HG03457 (cell line): Measurements from ENCODE around the gene PIP4K2C.

Source experiments
- ATAC-seq: cut with Tn5 transposase; IDR thresholded peaks from one replicate; pipeline ENCODE4 v1.9.1; 2021; ENCODE audit warnings: moderate number of reproducible peaks; ENCODE audit not compliant: unreplicated experiment

The PIP4K2C gene

DNA sequence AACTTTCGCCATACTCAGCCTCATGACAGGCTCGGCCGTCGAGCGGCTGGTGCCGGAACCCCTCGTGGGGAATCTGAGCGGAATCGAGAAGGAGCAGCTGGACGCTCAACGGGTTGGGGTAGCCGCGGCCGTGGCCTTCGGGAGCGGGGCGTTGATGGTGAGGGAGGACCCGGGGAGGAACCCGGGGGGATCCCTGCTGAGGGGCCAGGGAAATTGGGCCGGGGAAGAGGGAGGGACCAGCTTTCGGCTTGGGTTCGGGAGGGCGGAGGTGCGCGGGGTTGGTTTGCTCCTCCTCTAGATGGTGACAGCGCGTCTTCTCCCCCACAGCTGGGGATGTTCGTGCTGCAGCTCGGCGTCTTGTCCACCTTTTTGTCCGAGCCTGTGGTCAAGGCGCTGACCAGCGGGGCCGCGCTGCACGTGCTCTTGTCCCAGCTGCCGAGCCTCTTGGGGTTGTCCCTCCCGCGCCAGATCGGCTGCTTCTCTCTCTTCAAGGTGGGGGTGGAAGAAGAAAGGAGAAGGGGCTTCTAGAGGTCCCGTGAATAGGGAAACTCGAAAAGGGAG, 30.0 kb downstream of the PIP4K2C start:
- ATAC-seq = no peak

DNA sequence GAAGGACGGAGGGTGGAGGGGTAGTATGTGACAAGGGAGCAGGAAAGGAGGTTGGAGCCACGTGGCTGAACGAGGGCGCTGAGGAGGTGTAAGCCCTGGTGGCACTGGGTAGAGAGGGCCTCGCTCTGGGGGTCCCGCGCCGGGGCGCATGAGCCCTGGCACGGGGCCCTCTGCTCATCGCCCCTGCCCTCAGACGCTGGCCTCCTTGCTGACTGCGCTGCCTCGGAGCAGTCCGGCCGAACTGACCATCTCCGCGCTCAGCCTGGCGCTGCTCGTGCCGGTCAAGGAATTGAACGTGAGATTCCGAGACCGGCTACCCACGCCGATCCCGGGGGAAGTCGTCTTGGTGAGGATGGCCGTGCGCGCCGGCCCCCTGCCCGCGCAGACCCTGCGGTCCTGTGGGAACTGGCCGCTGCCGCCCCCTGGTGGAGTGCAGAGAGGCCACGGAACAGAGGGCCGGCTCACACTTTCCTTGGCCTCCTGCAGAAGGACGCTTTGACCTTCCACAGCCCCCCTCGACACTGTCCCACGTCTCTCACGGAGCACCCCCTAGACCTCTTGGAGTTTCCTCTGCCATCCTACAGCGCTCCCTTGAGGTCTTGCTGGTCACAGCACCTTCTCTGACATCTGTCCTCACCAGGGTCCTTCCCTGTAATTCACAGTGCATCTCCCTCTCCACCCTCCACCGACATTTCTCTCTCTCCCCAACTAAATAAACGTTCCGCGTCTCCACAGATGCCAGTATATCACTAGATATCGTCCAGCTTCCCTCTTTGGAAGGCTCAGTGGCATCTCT, 30.7 kb downstream of the PIP4K2C start:
- ATAC-seq = no peak

DNA sequence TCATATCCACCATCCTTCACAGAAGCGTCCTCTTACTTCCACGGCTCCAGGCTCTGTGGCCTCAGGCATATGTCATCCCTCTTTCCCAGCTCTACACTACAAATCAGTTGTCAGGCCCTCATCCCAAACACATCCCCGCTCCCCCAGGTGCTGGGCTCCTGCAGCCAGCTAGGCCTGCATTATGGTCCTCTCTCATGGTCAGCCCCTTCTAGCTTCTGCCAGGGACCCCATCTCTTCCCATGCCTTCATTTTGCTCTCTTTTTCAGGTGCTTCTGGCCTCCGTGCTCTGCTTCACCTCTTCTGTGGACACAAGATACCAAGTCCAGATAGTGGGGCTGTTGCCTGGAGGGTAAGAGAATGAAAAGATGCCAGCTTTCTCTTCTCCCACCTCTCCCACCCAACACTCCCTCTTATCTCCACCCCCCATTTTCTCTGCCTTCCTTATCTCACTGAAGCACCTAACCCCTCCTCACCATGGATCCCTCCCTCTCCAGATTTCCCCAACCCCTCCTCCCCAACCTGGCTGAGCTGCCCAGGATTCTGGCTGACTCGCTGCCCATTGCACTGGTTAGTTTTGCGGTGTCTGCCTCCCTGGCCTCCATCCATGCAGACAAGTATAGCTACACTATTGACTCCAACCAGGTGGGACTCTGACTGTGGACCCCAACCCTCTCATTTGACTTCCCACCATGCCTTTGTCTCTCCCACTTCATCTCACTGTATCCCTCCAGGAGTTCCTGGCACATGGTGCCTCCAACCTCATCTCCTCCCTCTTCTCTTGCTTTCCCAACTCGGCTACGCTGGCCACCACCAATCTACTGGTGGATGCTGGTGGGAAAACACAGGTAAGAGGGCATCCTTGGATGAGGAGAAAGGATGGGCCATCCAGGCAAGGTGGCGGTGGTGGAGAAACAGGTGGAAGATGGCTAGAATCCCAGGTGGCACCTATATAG, 31.6 kb downstream of the PIP4K2C start:
- no peak for ATAC-seq

DNA sequence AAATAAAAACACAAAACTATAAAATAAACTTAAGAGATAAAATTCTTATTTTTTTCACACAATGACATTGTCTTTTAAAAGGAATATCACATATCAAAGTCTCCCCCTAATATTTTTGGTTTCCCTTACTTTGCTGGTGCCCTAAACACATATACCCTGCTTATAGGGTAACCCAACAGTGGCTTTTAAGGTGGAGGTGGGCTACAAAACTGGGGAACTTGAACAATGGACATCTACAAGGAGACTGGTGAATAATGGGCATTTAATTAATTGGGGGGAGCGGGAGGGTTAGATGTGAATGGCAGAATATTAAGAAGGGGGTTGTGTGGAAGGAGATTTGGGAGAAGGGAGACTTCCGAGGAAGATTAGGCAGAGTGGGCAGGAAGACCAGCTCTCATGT, 32.4 kb downstream of the PIP4K2C start:
- ATAC-seq = no peak

DNA sequence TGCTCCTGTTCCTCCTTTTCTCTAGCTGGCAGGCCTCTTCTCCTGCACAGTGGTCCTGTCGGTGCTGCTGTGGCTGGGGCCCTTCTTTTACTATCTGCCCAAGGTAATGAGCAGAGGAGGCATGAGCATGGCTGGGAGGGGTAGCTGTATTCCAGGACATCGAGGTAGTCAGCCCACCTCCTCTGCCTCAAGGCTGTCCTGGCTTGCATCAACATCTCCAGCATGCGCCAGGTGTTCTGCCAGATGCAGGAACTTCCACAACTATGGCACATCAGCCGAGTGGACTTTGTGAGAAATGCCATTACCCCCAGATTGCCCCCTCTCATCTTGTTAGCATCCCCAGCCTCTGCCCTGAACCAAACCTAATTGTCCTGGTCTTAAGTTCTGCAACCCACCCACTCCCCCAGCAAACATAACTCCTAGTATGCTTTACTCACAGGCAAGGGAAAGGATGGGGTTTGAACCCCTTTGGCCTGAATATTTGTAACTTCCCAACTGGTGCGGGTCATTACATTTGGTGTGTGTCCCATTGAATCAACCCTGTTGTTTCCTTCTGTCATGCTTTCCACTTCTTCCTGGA, 32.9 kb downstream of the PIP4K2C start:
- no peak for ATAC-seq

DNA sequence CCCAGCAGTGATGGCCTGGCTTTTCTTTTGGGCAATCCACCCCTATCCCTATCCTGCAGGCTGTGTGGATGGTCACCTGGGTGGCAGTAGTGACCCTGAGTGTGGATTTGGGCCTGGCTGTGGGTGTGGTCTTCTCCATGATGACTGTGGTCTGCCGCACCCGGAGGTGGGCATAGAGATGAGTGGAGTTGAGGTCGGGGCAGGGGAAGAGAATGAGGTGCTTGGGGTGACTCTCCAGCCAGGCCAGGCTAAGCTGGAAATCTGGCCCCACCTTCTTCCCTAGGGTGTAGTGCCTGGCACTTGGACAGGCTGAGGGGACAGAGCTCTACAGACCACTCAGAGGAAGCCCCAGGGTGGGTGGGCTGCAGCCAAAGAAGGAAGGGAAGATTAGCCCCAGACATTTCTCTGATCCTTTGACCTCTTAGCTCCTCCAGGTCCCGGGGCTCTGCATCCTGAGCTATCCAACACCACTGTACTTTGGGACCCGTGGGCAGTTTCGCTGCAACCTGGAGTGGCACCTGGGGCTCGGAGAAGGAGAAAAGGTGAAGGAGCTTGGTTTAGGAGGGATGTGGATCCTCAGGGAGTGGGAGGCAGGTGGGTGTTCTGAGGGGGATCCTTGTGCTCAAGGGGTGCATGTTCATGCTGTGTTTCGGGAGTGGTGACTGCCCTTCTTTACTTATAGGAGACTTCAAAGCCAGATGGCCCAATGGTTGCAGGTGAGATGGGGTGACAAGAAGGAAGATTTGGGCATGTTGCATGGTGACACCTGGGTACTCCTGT, 33.6 kb downstream of the PIP4K2C start:
- ATAC-seq = no peak

DNA sequence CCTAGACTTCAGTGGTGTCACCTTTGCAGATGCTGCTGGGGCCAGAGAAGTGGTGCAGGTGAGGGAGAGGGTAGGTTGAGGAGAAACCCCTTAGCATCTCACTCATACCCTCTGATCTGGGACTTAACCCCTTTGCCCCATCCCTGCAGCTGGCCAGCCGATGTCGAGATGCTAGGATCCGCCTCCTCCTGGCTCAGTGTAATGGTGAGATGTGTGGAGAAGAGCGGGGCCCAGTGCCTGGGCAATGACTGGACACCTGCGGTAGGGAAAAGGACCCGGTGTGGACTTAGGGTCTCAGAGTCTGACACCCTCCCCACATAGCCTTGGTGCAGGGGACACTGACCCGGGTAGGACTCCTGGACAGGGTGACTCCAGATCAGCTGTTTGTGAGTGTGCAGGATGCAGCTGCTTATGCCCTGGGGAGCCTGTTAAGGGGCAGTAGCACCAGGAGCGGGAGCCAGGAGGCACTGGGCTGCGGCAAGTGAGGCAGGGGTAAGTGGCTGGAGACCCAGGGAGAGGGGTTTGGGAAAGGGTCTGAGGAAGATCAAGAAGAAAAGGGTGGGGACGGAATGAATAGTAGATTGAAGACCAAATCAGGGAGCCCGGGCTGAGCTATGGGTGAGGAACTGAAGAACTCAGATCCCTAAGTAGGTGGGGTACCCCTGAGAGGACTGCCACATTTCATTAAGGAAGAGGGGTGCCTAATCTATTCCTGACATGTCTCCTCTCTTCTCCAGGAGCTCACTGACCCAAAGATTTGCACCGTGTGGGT, 34.5 kb downstream of the PIP4K2C start:
- ATAC-seq = no peak

DNA sequence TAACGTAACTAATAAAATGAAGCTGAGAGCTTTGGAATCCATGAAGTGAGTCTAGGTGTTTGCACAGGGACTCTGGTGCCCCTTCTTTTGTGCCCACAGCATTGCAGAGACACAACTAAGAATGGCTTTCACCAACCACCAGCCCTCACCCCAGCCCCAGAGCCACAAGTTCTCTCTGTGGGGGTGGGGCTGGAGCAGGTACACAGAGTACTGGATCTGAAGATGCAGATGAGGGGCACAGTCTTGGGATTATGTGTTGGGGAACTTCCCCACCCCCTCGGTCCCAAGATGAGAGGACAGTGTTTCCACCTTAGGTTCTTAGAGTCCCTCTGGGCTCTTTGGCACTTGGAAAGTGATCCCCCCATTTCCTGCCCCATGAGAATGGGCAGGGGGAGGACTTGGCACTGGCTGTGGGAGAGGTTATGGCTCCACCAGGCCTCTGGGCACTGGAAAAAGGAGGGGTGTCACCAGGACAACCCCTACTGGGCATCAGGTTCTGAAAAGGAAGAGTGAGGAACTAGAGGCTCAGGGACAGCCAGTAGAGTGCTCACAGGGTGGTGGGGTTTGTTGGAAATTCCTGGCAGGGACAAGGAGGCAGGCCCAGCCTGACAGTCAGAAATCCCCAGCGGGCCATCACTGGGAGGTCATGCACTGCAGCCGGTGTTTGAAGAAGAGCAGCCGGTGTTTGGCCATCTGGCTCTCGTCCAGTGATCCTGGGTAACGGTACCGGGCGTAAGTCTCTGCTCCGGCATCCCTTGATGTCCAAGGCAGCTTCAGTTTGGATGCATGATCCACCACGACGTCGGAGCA, 35.3 kb downstream of the PIP4K2C start:
- no peak for ATAC-seq

DNA sequence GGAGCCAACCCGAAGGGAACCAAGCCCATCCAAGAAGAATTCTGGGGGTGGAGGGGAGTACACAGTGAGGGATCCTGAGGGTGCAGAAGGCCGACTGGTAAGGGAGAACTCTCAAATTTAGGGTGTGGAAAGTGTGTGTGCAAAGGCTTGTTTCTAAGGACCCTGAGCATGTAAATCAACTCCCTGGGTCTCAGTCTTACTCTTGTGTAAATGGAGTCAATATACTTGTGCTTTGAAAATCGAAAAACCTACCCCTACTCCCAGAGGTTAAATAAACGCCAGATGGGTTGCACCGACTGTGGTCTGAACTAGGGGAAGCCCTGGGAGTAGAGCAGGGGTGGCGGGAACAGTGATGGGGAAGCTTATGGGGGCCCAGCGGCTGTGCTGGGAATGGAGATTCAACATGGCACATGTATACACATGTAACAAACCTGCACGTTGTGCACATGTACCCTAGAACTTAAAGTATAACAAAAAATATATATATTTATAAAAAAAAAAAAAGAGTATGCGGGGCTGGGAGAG, 36.0 kb downstream of the PIP4K2C start:
- ATAC-seq = no peak

DNA sequence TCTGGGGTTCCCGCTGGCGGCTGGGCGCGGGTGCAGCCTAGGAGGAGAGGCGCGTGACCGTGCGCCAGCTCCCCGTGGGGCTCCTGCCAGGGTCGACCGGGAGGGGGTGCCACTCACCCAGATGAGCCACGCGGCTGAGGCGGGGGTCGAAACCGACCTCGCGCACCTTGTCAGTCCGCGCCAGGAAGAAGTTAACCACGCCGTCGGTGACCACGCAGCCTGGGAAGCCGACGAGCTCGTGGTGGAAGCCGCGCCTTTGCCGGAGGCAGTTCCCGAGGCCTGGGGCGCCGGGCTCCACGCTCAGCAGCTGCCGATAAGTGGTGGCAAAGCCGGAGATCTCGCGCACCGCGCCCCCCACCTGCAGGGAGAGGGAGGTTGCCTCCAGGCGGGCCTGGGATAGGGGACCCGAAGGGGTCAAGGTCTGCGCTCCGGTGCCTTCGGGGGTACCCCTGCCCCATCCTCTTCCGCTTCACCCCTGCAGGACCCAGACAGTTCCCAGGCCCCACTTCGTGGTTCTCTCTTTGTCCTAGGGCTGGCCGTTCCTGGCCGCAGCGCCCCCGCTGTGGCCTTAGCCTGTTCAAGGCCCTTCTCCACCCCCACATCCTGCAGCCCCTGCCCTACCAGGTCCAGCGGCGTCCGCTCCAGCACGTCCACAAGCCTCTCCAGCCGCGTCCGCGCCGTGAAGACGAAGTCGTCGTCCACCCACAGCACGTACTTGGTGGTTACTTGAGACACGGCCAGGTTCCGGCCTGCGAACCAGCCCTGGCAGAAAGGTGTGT, 36.7 kb downstream of the PIP4K2C start:
- ATAC-seq = no peak

DNA sequence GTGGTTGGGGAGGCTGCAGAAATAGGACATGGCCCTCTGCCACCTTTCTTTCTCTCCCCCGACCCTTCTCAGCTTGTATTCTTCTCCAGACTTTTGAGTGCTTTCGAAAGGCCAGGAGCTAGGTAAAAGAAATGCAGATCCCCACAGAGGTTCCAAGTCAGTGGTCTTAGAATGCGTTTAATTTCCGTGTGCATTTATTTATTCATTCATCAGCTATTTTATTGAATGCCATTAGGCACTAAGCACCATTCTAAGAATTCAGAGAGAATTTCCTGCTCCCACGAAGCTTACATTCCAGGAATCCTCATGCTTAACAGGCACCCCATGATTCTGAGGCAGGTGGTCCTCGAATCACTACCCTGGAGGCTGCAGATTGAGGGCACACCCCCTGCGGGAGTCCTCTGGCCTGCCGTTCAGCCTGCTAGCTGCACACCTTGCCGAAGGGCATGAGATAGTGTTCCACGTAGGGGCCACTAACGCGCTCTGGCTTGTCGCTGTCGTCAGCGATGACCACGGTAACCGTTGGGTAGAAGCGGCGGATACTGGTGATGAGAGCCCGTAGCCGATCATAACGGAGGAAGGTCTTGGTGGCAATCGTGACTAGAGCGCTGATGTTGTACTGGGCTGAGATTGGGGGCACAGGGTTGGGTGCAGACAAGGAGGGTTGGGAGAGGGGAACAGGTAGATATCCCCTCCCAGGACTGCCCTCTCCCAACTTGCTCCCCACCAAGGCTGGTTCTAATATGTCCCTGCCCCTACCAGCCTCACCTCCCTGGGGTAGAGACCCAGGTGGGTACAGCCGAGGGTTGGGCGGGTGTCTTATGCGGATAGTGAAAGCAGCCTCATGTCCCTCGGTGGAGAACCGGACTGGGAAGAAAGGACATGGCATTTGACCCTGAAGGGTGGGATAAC, 37.5 kb downstream of the PIP4K2C start:
- ATAC-seq = no peak

DNA sequence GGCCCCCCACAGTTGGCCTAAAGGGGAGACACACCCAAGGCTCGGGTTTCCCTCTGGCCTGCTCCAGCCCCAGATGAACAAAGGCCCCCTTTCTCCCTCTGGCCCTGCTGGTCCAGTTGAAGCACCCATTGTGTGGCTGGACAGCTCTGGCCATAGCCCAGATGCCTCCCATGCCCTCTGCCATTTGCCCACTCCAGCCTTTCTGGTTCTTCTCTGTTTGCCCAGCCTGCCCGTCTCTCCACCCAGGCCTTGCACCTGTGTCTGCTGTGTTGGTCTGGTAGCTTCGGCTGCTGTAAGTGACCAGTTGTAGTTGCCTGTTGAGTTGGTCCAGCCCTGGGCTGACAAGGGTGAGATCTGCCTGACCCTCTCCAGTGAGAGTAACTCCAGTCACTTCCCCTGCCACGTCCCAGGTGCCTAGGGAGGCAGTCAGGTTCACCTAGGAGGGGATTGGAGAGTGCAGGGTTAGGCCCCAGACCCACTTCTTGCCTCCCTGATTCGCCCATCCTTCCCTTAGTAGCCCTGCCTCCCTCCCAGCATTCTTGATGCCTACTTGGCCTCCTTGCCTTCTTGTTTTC, 39.0 kb downstream of the PIP4K2C start:
- ATAC-seq = no peak

DNA sequence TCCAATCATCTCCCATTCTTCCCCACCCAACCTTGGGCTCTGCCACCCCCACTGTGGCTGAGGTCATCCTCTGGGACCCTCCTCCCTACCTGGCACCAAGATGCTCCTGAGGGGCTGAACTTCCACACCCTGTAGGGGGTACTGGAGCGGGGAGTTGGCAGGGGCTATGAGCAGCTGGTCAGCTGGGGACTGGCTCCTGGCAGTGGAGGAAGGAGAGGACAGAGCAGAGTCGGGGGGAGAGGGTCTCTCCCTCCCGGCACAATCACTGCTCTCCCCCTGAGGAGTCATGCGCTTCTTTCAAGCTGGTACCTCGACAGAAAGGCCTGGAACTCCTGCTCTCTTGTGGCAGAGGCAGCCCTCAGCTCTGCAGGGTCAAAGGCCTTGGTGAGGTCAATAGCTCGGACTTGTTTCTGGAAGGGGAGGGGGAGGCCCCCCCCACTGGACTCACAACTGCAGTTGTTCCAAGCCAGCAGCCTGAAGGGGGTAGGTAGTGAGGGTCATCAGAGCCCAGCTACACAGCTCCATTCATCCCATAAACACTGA, 40.0 kb downstream of the PIP4K2C start:
- no peak for ATAC-seq

DNA sequence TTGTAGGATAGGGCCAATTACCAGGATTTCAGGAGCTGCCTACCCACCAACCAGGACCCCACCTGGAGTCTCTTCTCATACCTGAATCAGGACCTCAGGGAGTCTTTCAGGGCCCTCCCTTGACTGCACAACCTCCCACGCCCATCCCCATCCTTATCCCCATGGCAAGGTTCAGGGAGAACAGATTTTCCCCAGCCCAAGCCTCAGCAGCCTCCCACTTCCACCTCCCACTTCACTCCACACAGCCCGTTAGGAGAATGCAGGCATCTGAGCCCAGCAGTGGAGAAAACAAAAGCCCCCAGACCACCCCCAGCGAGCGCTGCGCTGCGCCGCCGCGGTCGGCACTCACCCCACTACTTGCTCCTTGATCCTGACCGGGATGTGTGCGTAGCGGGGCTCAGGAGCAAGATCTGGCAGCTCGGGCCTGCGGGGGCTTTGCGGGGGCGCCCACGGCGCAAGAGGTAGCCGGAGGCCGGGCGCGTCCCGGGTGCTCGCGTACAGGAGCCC, 40.6 kb downstream of the PIP4K2C start:
- no peak for ATAC-seq

DNA sequence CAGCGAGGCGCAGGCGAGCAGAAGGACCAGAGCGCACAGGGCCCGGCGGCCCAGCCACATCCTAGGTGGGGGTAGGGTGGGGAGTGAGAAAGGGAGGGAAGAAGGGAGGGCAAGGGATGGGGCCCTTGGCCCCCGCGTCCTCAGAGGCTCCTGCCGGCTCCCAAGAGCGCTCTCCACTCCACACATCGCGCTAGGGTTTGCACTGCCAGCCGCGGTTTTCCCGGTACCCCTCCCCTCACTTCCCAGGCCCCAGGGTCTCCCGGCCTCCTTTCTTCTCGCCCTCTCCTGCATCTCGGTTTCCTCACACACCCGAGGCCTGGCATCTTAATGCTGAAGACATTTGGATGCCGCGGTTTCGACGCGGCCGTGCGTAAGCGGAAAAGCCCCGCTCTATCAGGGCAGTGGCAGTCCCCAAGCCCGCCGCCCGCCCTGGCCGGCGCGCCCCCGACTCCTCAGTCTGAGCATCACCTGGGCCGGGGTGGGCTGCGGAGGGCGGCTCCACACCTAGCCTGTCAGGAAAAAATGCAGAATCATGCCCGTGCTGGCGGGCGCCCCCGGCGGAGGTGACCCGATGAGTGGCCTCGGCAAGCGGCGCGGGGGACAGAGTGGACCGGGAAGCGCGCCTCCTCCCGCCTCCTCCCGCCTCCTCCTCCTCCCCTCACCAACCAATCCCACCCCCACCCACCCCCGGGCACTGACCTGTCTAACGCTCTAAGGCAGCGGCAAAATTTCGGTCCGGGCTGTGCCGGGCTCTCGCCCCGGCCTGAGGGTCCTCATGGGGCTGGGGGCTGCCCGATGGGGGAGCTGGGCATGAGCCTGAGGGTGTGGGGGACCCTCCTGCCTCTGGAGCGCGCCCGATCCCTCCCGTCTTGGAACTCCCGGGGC, 41.3 kb downstream of the PIP4K2C start:
- ATAC-seq = no peak
